Gastroesophageal sphincter (tissue), 3 donors: ENCODE data around the gene LRIT1.

ENCODE experiments used
- CTCF ChIP-seq, 4 experiments: fragments of 200-600 bp in 2 of 4; fragments of 450-650 bp in 2 of 4; sonication (generic) in 1 of 4; IDR thresholded peaks; one replicate each; pipeline ENCODE4 v1.5.1; 2017 to 2019; ENCODE audit warnings: antibody characterized with exemption in 4 of 4, mild to moderate bottlenecking in 2 of 4, moderate library complexity in 2 of 4
- POLR2A ChIP-seq, 2 donors: fragments of 450-650 bp; IDR thresholded peaks; one replicate each; pipeline ENCODE4 v1.6.1; 2017; ENCODE audit warnings: antibody characterized with exemption in 2 of 2, mild to moderate bottlenecking in 2 of 2, moderate library complexity in 1 of 2

GRCh38 chr10:84185526-84186175 lies 55.7 kb downstream of the LRIT1 start:
- no peak for TF ChIP-seq POLR2A (IDR thresholded peaks at IDR 0.05)
- TF ChIP-seq CTCF (IDR thresholded peaks at IDR 0.05) = no peak
